Activated CD8-positive, alpha-beta T cell treated with anti-CD3 and anti-CD28 coated beads for 36 hours (primary cell): ENCODE measurements around the gene MGLL. TPM values are rescaled to one million over a fixed set of nuclear protein-coding genes. Genes with fewer than 3 reads are reported as not detected.

Experiments
- ATAC-seq: fragments of 200-7000 bp; cut with Tn5 transposase; one replicate; pipeline ENCODE4 v1.10.0; 2021; ENCODE audit warnings: mild to moderate bottlenecking, moderate library complexity
- CTCF ChIA-PET: fragments of 350-600 bp; sonication (Branson Sonifier 250); formaldehyde crosslinking; loops from one replicate; lab custom pipeline; 2021; ENCODE audit warnings: antibody characterized with exemption; lab: Charles Lee
- POLR2A ChIA-PET: fragments of 350-600 bp; sonication (Branson Sonifier 250); formaldehyde crosslinking; loops from one replicate; lab custom pipeline; 2021; ENCODE audit warnings: antibody characterized with exemption; lab: Charles Lee
- DNase-seq: peaks from one replicate; pipeline ENCODE4 v3.0.0-alpha.2; 2020
- H3K27ac Mint-ChIP-seq: one replicate; pipeline ENCODE4 v1.8.0; 2021; ENCODE audit warnings: mild to moderate bottlenecking, mixed read lengths
- H3K27me3 Mint-ChIP-seq: one replicate; pipeline ENCODE4 v1.8.0; 2021; ENCODE audit warnings: mixed read lengths
- H3K36me3 Mint-ChIP-seq: one replicate; pipeline ENCODE4 v1.8.0; 2021; ENCODE audit warnings: low read depth, mixed read lengths
- H3K4me1 Mint-ChIP-seq: one replicate; pipeline ENCODE4 v1.8.0; 2021; ENCODE audit warnings: low read depth, mixed read lengths
- H3K4me3 Mint-ChIP-seq: one replicate; pipeline ENCODE4 v1.8.0; 2021; ENCODE audit warnings: mild to moderate bottlenecking, moderate library complexity, mixed read lengths
- H3K9me3 Mint-ChIP-seq: one replicate; pipeline ENCODE4 v1.8.0; 2021; ENCODE audit warnings: mixed read lengths
- intact Hi-C: fragments of 100-400 bp; cut with micrococcal nuclease; formaldehyde crosslinking; loops from one replicate; pipeline ENCODE4 v1.10.0; 2022
- total RNA-seq, 2 experiments: library from RNA; stranded (reverse); gene quantifications; one replicate each; pipeline ENCODE4 v1.2.3, GENCODE V29; 2021
- TF ChIP-seq, protein P1 (sequence below): fragments of 200-600 bp; IDR thresholded peaks from one replicate; pipeline ENCODE4 v1.8.0; 2022; ENCODE audit warnings: antibody characterized with exemption, mild to moderate bottlenecking

Gene MGLL
- total RNA-seq = 1 to 10 TPM; 1.1 to 3.1 TPM

DNA sequence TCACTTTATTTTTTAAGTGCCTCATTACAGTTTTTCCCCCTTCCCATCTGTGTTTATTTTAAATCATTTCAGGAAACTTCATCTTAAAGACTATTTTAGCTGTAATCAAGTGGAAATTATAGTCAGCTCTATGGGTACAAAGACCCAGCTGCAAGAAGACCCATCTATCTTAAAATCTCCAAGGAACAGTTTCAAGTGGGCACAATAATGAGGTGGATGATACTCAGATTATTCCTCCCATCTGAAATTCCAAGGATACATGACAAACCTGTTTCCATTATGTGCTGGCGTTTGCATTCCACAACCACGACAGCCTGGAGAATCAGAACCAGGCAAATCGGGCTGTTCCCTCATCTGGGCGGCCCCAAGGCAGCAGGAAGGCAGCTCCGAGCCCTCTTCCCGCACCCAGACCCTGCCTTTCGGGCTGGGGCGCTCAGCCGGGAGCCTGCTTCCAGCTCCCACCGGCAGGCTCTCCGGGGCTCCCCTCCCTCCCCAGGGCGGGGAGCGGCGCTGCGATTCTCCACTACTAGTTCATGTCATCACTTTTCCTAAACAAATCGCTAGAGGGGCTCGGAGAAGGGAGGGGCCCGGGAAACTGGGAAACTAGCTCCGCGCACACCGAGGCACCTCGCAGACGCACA is at the start of gene MGLL:
MGLL (minus strand) TSS at position 475 of the 641 bp plus-strand sequence; CDS start at position 278, 197 bp downstream.
- DNase-seq (no peak), ATAC-seq (peak; percentile 9)
- H3K9me3 Mint-ChIP-seq = peaks cover 1% of the 10 kb centered on the region
- peaks cover 43% of the 10 kb centered on the region for H3K27me3 Mint-ChIP-seq
- ChIA-PET POLR2A (interaction anchor here (1.6 kb wide), 1 partner anchor 12 kb away, joined by 4 read pairs; no protein-coding TSS in a partner anchor), CTCF (interaction anchor here (0.9 kb wide), 1 partner anchor 10 kb away, joined by 3 read pairs; no protein-coding TSS in a partner anchor)
- intact Hi-C loops = no loop called here
- peaks cover 7% of the 10 kb centered on the region for H3K4me1 Mint-ChIP-seq
- H3K36me3 Mint-ChIP-seq = no peaks in the 10 kb centered on the region
- H3K27ac Mint-ChIP-seq = peak within 1 kb of the TSS; percentile 44
- peak within 1 kb of the TSS; percentile 78 for H3K4me3 Mint-ChIP-seq
- TF ChIP-seq, protein P1, sequence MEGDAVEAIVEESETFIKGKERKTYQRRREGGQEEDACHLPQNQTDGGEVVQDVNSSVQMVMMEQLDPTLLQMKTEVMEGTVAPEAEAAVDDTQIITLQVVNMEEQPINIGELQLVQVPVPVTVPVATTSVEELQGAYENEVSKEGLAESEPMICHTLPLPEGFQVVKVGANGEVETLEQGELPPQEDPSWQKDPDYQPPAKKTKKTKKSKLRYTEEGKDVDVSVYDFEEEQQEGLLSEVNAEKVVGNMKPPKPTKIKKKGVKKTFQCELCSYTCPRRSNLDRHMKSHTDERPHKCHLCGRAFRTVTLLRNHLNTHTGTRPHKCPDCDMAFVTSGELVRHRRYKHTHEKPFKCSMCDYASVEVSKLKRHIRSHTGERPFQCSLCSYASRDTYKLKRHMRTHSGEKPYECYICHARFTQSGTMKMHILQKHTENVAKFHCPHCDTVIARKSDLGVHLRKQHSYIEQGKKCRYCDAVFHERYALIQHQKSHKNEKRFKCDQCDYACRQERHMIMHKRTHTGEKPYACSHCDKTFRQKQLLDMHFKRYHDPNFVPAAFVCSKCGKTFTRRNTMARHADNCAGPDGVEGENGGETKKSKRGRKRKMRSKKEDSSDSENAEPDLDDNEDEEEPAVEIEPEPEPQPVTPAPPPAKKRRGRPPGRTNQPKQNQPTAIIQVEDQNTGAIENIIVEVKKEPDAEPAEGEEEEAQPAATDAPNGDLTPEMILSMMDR = no peak

DNA sequence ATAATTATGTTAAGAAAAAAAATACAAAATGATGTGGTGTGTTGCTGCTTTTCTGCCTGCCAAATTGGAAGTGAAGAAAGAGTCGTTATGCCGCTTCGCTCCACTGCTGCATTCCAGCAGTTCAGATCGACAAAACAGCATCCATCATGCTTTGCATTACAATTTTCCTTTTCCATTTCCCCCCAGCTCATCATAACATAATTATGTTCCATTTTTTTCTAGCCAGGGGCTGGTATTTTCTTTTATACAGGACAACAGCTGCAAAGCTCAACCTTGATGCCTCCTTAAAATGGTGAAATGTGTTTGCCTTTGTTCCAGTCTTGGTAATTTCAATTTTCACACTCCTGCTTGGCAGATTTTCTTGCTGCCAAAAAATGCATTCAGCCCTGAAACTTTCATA is 47.8 kb upstream of the MGLL start:
- peaks cover 4% of the 10 kb centered on the region for H3K27me3 Mint-ChIP-seq
- POLR2A ChIA-PET = interaction anchor here (0.7 kb wide), 1 partner anchor 156 kb away, joined by 4 read pairs; no protein-coding TSS in a partner anchor
- TF ChIP-seq, protein P1 = no peak
- no peaks in the 10 kb centered on the region for H3K36me3 Mint-ChIP-seq
- H3K27ac Mint-ChIP-seq = no peak overlapping the region
- H3K4me3 Mint-ChIP-seq = no peak overlapping the region
- H3K9me3 Mint-ChIP-seq = no peaks in the 10 kb centered on the region
- intact Hi-C loops = no loop called here
- no peak for ATAC-seq
- CTCF ChIA-PET = no interaction called here
- DNase-seq = no peak
- peaks cover 18% of the 10 kb centered on the region for H3K4me1 Mint-ChIP-seq

- ATAC-seq (peak; percentile 49), DNase-seq (no peak)
- TF ChIP-seq, protein P1 = no peak
- peaks cover 21% of the 10 kb centered on the region for H3K4me1 Mint-ChIP-seq
- H3K27me3 Mint-ChIP-seq = peaks cover 4% of the 10 kb centered on the region
- no peak overlapping the region for H3K4me3 Mint-ChIP-seq
- intact Hi-C loops = no loop called here
- ChIA-PET CTCF (no interaction called here), POLR2A (no interaction called here)
- H3K36me3 Mint-ChIP-seq = no peaks in the 10 kb centered on the region
- H3K27ac Mint-ChIP-seq = no peak overlapping the region
- H3K9me3 Mint-ChIP-seq = no peaks in the 10 kb centered on the region
Observed at GRCh38 chr3:127867986-127868385, 45.7 kb upstream of the MGLL start.

GRCh38 chr3:127867412-127867811 is 45.1 kb upstream of the MGLL start:
- Mint-ChIP-seq H3K4me1 (peaks cover 21% of the 10 kb centered on the region), H3K27me3 (peaks cover 4% of the 10 kb centered on the region), H3K36me3 (no peaks in the 10 kb centered on the region), H3K4me3 (no peak overlapping the region), H3K27ac (no peak overlapping the region), H3K9me3 (no peaks in the 10 kb centered on the region)
- POLR2A ChIA-PET = no interaction called here
- intact Hi-C loops = no loop called here
- TF ChIP-seq, protein P1 = no peak
- DNase-seq = no peak
- ATAC-seq = no peak
- CTCF ChIA-PET = no interaction called here

GRCh38 chr3:127865941-127866340 is 43.6 kb upstream of the MGLL start:
- no peaks in the 10 kb centered on the region for H3K36me3 Mint-ChIP-seq
- peaks cover 4% of the 10 kb centered on the region for H3K27me3 Mint-ChIP-seq
- ChIA-PET CTCF (no interaction called here), POLR2A (no interaction called here)
- H3K4me1 Mint-ChIP-seq = peaks cover 21% of the 10 kb centered on the region
- intact Hi-C loops = no loop called here
- TF ChIP-seq, protein P1 = no peak
- peak; percentile 61 for ATAC-seq
- H3K4me3 Mint-ChIP-seq = no peak overlapping the region
- H3K27ac Mint-ChIP-seq = no peak overlapping the region
- DNase-seq = peak; percentile 44
- H3K9me3 Mint-ChIP-seq = no peaks in the 10 kb centered on the region
